Panc1 (cell line): ENCODE data around the gene OTOP3. TPM values are rescaled to one million over a fixed set of nuclear protein-coding genes. Genes with fewer than 3 reads are reported as not detected.

ENCODE experiments used
- ATAC-seq: fragments of 200-7000 bp; cut with Tn5 transposase; 2 replicates; pipeline ENCODE4 v1.9.1; 2020; ENCODE audit warnings: mild to moderate bottlenecking, moderate library complexity
- BruUV-seq: library from RNA; stranded (reverse); fragments of 400-500 nt; replicated peaks from 2 replicates; lab custom pipeline; 2021; lab: Mats Ljungman, UMichigan
- CTCF ChIA-PET: fragments of 300-600 bp; sonication (Branson Sonifier 250); formaldehyde crosslinking; loops from one replicate; lab custom pipeline; 2022; ENCODE audit warnings: antibody characterized with exemption; lab: Charles Lee
- POLR2A ChIA-PET: fragments of 300-600 bp; sonication (Branson Sonifier 250); formaldehyde crosslinking; loops from one replicate; lab custom pipeline; 2022; ENCODE audit warnings: antibody characterized with exemption; lab: Charles Lee
- DNase-seq: peaks from one replicate; pipeline ENCODE4 v3.0.0-alpha.2; 2010; ENCODE audit warnings: low read depth, low spot score
- H3K27ac ChIP-seq: 2 replicates; pipeline ENCODE4 v1.5.1; 2011; ENCODE audit warnings: mild to moderate bottlenecking, low read length, inconsistent platforms
- H3K27me3 ChIP-seq: fragments of 200-500 bp; sonication (Bioruptor generic); 2 replicates; pipeline ENCODE4 v1.6.0; 2014; ENCODE audit warnings: low read length, inconsistent platforms; ENCODE audit not compliant: control insufficient read depth, insufficient read depth
- H3K36me3 ChIP-seq: fragments of 200-500 bp; sonication (Bioruptor generic); 2 replicates; pipeline ENCODE4 v1.5.1; 2014; ENCODE audit warnings: inconsistent platforms, mild to moderate bottlenecking, low read length, moderate library complexity; ENCODE audit not compliant: control insufficient read depth, insufficient read depth
- H3K4me1 ChIP-seq: 2 replicates; pipeline ENCODE4 v1.5.1; 2011; ENCODE audit warnings: inconsistent platforms, mild to moderate bottlenecking, low read length, moderate library complexity; ENCODE audit not compliant: control insufficient read depth, insufficient read depth
- H3K4me3 ChIP-seq, 2 experiments: 2 replicates each; pipeline ENCODE4 v1.5.1; 2011 to 2012; ENCODE audit warnings: low read depth in 2 of 2, low read length in 2 of 2, mild to moderate bottlenecking in 2 of 2, inconsistent platforms in 1 of 2, moderate library complexity in 1 of 2
- H3K9me3 ChIP-seq: fragments of 200-500 bp; sonication (Bioruptor generic); 2 replicates; pipeline ENCODE4 v1.5.1; 2014; ENCODE audit warnings: low read depth, mild to moderate bottlenecking, inconsistent platforms, low read length, moderate library complexity; ENCODE audit not compliant: control insufficient read depth, insufficient read depth
- CTCF ChIP-seq: fragments of 450-650 bp; IDR thresholded peaks from 2 replicates; pipeline ENCODE4 v1.5.1; 2017; ENCODE audit warnings: mild to moderate bottlenecking
- POLR2AphosphoS5 ChIP-seq: IDR thresholded peaks from 2 replicates; pipeline ENCODE4 v1.6.1; 2012; ENCODE audit warnings: mild to moderate bottlenecking, low read depth, low read length, moderate library complexity
- REST ChIP-seq, 2 experiments: IDR thresholded peaks; 2 replicates each; pipeline ENCODE4 v1.6.1; 2011 to 2012; ENCODE audit warnings: low read depth in 2 of 2, control low read depth in 1 of 2, low read length in 1 of 2, mild to moderate bottlenecking in 1 of 2, moderate library complexity in 1 of 2; ENCODE audit not compliant: insufficient read depth in 1 of 2
- SIN3A ChIP-seq: IDR thresholded peaks from 2 replicates; pipeline ENCODE4 v1.6.1; 2012; ENCODE audit warnings: low read depth, mild to moderate bottlenecking, low read length, moderate library complexity, borderline replicate concordance; ENCODE audit not compliant: insufficient read depth
- TCF7L2 ChIP-seq: IDR thresholded peaks from 2 replicates; pipeline ENCODE4 v1.6.1; 2011; ENCODE audit warnings: mild to moderate bottlenecking, low read depth, low read length, inconsistent platforms
- in situ Hi-C: cut with HindIII; loops from 2 replicates; pipeline ENCODE4 v1.10.0; 2016; ENCODE audit warnings: low sequenced_read_pairs, low pct_unique_long_range_greater_than_20kb
- intact Hi-C: fragments of 100-400 bp; cut with micrococcal nuclease; formaldehyde crosslinking; loops from one replicate; pipeline ENCODE4 v1.10.0; 2022; ENCODE audit not compliant: unreplicated experiment
- total RNA-seq: library from RNA; stranded (reverse); gene quantifications from one replicate; pipeline ENCODE4 v1.2.1, GENCODE V29; 2021; ENCODE audit not compliant: unreplicated experiment

OTOP3 gene
- total RNA-seq, 1 experiment from 2014 or later = not detected

GRCh38 chr17:74898376-74898946, 37.2 kb upstream of the OTOP3 start:
- Histone ChIP-seq H3K27me3 (peaks cover 12% of the 10 kb centered on the region), H3K4me3 (no peak overlapping the region), H3K9me3 (no peaks in the 10 kb centered on the region), H3K36me3 (no peaks in the 10 kb centered on the region), H3K27ac (no peak overlapping the region), H3K4me1 (no peaks in the 10 kb centered on the region)
- ChIA-PET CTCF (interaction anchor here (0.5 kb wide), 1 partner anchor 62 kb away, joined by 5 read pairs; no protein-coding TSS in a partner anchor), POLR2A (no interaction called here)
- no TSS peak for BruUV-seq
- TF ChIP-seq REST (IDR thresholded peaks at IDR 0.05; ENCODE audit: insufficient read depth in 1 of 2, low read depth in 2 of 2, low read length in 1 of 2) (no peak), SIN3A (no peak), CTCF (no peak), POLR2AphosphoS5 (no peak), TCF7L2 (no peak)
- no peak for ATAC-seq
- no peak for DNase-seq
- in situ Hi-C loops = no loop called here
- intact Hi-C loops = no loop called here

GRCh38 chr17:74900208-74900607, 35.5 kb upstream of the OTOP3 start:
- H3K9me3 ChIP-seq = no peaks in the 10 kb centered on the region
- ATAC-seq (no peak), DNase-seq (no peak)
- no TSS peak for BruUV-seq
- H3K36me3 ChIP-seq = no peaks in the 10 kb centered on the region
- intact Hi-C loops = no loop called here
- H3K27me3 ChIP-seq = peaks cover under 1% of the 10 kb centered on the region; the same call in 1 of the 2 replicates
- TF ChIP-seq SIN3A (no peak), TCF7L2 (no peak), CTCF (no peak), POLR2AphosphoS5 (no peak), REST (IDR thresholded peaks at IDR 0.05; ENCODE audit: insufficient read depth in 1 of 2, low read depth in 2 of 2, low read length in 1 of 2) (no peak)
- in situ Hi-C loops = no loop called here
- H3K27ac ChIP-seq = no peak overlapping the region
- ChIA-PET POLR2A (no interaction called here), CTCF (no interaction called here)
- no peak overlapping the region for H3K4me3 ChIP-seq
- H3K4me1 ChIP-seq = no peaks in the 10 kb centered on the region
